SK-N-SH (cell line): Measurements from ENCODE around the gene SETD1B.

Source experiments
- GABPA ChIP-seq: IDR thresholded peaks from 2 replicates; pipeline ENCODE4 v1.4.0; 2012; ENCODE audit warnings: low read depth, mild to moderate bottlenecking
- MEF2A ChIP-seq: IDR thresholded peaks from 2 replicates; pipeline ENCODE4 v1.4.0; 2012; ENCODE audit warnings: low read depth, borderline replicate concordance
- RCOR1 ChIP-seq: fragments of 150-350 bp; IDR thresholded peaks from 2 replicates; pipeline ENCODE4 v1.6.1; 2017; ENCODE audit warnings: antibody characterized with exemption, low read length
- SIN3A ChIP-seq: IDR thresholded peaks from 2 replicates; pipeline ENCODE4 v1.6.1; 2012; ENCODE audit warnings: low read depth, mild to moderate bottlenecking, low read length, moderate library complexity, borderline replicate concordance
- TF ChIP-seq, protein P1 (sequence below): fragments of 200-600 bp; sonication (generic); IDR thresholded peaks from 2 replicates; pipeline ENCODE4 v1.6.1; 2017; ENCODE audit warnings: antibody characterized with exemption, mild to moderate bottlenecking, moderate library complexity

DNA sequence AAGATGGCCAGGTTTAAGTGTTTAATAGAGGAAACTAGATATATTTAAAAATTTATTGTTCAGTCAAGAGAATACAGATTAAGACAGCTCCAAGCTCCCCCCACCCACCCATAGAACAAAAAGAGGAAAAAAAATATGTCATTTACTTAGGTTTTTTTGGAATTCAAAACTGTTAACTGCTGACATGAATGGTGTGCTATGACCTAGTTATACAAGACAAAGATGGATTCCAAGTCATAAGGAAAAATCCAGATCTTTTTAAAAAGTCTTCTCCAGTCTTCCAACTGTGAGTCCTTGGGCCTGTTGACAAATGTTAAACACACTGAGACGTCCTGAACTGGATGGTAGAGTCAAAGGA is 1.3 kb upstream of the SETD1B start:
- TF ChIP-seq, protein P1, sequence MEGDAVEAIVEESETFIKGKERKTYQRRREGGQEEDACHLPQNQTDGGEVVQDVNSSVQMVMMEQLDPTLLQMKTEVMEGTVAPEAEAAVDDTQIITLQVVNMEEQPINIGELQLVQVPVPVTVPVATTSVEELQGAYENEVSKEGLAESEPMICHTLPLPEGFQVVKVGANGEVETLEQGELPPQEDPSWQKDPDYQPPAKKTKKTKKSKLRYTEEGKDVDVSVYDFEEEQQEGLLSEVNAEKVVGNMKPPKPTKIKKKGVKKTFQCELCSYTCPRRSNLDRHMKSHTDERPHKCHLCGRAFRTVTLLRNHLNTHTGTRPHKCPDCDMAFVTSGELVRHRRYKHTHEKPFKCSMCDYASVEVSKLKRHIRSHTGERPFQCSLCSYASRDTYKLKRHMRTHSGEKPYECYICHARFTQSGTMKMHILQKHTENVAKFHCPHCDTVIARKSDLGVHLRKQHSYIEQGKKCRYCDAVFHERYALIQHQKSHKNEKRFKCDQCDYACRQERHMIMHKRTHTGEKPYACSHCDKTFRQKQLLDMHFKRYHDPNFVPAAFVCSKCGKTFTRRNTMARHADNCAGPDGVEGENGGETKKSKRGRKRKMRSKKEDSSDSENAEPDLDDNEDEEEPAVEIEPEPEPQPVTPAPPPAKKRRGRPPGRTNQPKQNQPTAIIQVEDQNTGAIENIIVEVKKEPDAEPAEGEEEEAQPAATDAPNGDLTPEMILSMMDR, result no peak
- TF ChIP-seq RCOR1 (no peak), SIN3A (no peak), MEF2A (no peak), GABPA (no peak)
